ENCODE data around the gene SHC4.
"Not testable (repeated sequence)": the region's sequence is repeated elsewhere in the genome, so short reads cannot be mapped to it uniquely, and the experiment has no call there.

The SHC4 gene

DNA sequence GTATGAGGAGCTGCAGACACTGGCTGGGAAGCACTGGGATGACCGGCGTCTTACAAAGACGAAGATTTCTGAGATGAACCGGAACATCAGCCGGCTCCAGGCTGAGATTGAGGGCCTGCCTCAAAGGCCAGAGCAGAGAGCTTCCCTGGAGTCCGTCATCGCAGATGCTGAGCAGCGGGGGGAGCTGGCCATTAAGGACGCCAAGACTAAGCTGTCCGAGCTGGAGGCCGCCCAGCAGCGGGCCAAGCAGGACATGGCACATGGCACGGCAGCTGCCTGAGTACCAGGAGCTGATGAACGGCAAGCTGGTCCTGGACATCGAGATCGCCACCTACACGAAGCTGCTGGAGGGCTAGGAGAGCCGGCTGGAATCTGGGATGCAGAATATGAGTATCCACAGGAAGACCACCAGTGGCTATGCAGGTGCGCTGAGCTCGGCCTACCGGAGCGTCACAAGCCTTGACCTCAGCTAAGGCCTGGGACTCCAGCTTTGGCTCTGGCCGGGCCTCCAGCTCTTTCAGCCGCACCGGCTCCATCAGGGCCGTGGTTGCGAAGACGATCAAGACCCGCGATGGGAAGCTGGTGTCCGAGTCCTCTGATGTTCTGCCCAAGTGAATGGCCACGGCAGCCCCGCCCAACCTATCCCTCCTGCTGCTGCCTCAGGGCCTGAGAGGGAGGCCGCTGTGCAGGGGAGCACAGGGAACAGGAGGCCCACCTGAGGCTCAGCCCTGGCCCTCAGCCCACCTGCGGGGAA is 9.2 kb upstream of the SHC4 start:
- Histone ChIP-seq H2AFZ (ENCODE audit: low read depth, low read length, severe bottlenecking) (no peak overlapping the region), H3F3A (ENCODE audit: insufficient read depth) (no peaks in the 10 kb centered on the region), H3K27ac (ENCODE audit: low read depth, low read length) (no peak overlapping the region), H3K27me3 (ENCODE audit: low read length) (no peaks in the 10 kb centered on the region), H3K9me3 (ENCODE audit: insufficient read depth, low read length) (no peaks in the 10 kb centered on the region), H3K36me3 (ENCODE audit: low read length) (no peaks in the 10 kb centered on the region), H3K4me2 (ENCODE audit: low read depth, low read length, poor library complexity, severe bottlenecking) (no peak overlapping the region), H3K79me2 (ENCODE audit: insufficient read depth, low read length) (no peaks in the 10 kb centered on the region), H4K20me1 (ENCODE audit: low read depth, low read length) (no peaks in the 10 kb centered on the region), H3K9ac (ENCODE audit: low read length) (no peak overlapping the region), H3K9me2 (replicated peaks; ENCODE audit: insufficient read depth, low read length) (no peaks in the 10 kb centered on the region), H3K4me3 (ENCODE audit: insufficient read depth, low read length, poor library complexity, severe bottlenecking) (no peak overlapping the region)
- TF ChIP-seq, protein P1, sequence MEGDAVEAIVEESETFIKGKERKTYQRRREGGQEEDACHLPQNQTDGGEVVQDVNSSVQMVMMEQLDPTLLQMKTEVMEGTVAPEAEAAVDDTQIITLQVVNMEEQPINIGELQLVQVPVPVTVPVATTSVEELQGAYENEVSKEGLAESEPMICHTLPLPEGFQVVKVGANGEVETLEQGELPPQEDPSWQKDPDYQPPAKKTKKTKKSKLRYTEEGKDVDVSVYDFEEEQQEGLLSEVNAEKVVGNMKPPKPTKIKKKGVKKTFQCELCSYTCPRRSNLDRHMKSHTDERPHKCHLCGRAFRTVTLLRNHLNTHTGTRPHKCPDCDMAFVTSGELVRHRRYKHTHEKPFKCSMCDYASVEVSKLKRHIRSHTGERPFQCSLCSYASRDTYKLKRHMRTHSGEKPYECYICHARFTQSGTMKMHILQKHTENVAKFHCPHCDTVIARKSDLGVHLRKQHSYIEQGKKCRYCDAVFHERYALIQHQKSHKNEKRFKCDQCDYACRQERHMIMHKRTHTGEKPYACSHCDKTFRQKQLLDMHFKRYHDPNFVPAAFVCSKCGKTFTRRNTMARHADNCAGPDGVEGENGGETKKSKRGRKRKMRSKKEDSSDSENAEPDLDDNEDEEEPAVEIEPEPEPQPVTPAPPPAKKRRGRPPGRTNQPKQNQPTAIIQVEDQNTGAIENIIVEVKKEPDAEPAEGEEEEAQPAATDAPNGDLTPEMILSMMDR (IDR thresholded peaks at IDR 0.05; ENCODE audit: insufficient read depth, low read length, poor library complexity, severe bottlenecking), result no peak
- no peak for TF ChIP-seq EZH2phosphoT487 (conservative IDR thresholded peaks at IDR 0.05; ENCODE audit: low read length)

DNA sequence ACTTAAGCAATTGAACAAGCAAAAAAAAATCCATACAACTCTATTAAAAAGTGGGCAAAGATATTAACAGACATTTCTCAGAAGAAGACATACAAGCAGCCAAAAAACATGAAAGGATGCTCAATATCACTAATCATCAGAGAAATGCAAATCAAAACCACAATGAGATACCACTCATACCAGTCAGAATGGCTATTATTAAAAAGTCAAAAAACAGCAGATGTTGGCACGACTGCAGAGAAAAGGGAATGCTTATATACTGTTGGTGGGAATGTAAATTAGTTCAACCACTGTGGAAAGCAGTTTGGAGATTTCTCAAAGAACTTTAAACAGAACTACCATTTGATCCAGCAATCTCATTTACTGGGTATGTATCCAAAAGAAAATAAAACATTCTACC is 7.2 kb upstream of the SHC4 start:
- not testable (repeated sequence) for H2AFZ ChIP-seq (ENCODE audit: low read depth, low read length, severe bottlenecking); H3K4me3 ChIP-seq (ENCODE audit: insufficient read depth, low read length, poor library complexity, severe bottlenecking); H3K79me2 ChIP-seq (ENCODE audit: insufficient read depth, low read length); H3K4me2 ChIP-seq (ENCODE audit: low read depth, low read length, poor library complexity, severe bottlenecking); H3K9me2 ChIP-seq (replicated peaks; ENCODE audit: insufficient read depth, low read length); H4K20me1 ChIP-seq (ENCODE audit: low read depth, low read length); H3K36me3 ChIP-seq (ENCODE audit: low read length); H3K9ac ChIP-seq (ENCODE audit: low read length); H3F3A ChIP-seq (ENCODE audit: insufficient read depth); H3K9me3 ChIP-seq (ENCODE audit: insufficient read depth, low read length); H3K27ac ChIP-seq (ENCODE audit: low read depth, low read length); H3K27me3 ChIP-seq (ENCODE audit: low read length)

DNA sequence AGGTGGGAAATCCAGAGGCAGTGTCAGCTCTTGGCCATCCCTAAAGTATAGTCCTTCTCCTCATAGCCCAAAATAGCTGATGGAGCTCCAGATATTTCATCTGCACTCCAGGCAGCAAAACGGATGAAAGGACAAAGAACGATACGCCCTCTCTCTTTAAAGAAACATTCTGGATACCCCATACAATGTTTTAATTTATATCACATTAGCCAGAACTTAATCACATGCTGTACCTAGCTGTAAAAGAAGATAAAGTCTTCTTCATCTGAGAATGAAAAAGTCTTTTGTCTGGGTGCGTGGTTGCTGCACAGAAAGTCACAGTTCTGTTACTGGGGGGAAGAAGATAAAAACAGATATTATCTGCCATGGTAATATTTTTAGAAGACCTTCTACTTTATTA is 4.3 kb upstream of the SHC4 start:
- H3K36me3 ChIP-seq (ENCODE audit: low read length), result no peaks in the 10 kb centered on the region
- no peak overlapping the region for H2AFZ ChIP-seq (ENCODE audit: low read depth, low read length, severe bottlenecking)
- no peaks in the 10 kb centered on the region for H3K9me2 ChIP-seq (replicated peaks; ENCODE audit: insufficient read depth, low read length)
- TF ChIP-seq EZH2phosphoT487 (conservative IDR thresholded peaks at IDR 0.05; ENCODE audit: low read length), result no peak
- TF ChIP-seq, protein P1 (IDR thresholded peaks at IDR 0.05; ENCODE audit: insufficient read depth, low read length, poor library complexity, severe bottlenecking), result no peak
- no peak overlapping the region for H3K9ac ChIP-seq (ENCODE audit: low read length)
- no peaks in the 10 kb centered on the region for H3K79me2 ChIP-seq (ENCODE audit: insufficient read depth, low read length)
- no peaks in the 10 kb centered on the region for H3F3A ChIP-seq (ENCODE audit: insufficient read depth)
- no peaks in the 10 kb centered on the region for H3K27me3 ChIP-seq (ENCODE audit: low read length)
- H3K4me3 ChIP-seq (ENCODE audit: insufficient read depth, low read length, poor library complexity, severe bottlenecking), result no peak overlapping the region
- H3K4me2 ChIP-seq (ENCODE audit: low read depth, low read length, poor library complexity, severe bottlenecking), result no peak overlapping the region
- H3K9me3 ChIP-seq (ENCODE audit: insufficient read depth, low read length), result no peaks in the 10 kb centered on the region
- no peaks in the 10 kb centered on the region for H4K20me1 ChIP-seq (ENCODE audit: low read depth, low read length)
- no peak overlapping the region for H3K27ac ChIP-seq (ENCODE audit: low read depth, low read length)

DNA sequence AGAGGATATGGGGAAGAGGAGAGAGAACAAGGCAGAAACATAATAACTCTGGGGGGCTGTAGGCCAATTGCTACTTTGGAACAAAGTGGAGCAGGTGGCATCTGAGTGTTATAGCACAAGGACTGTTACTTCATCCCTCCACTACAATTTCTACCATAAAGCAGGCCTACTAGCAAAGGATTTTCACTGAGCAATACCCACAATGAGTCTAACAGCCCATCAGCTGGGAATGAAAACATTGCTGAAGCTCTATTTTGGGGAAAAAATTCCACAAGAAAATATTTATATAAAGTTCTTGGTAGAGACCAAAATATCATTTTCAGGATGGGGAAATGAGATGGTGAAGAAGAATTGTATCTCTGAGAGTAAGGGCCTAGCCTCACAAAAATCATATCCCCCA is 3.6 kb upstream of the SHC4 start:
- no peak overlapping the region for H3K27ac ChIP-seq (ENCODE audit: low read depth, low read length)
- no peaks in the 10 kb centered on the region for H3F3A ChIP-seq (ENCODE audit: insufficient read depth)
- no peak overlapping the region for H3K4me2 ChIP-seq (ENCODE audit: low read depth, low read length, poor library complexity, severe bottlenecking)
- no peaks in the 10 kb centered on the region for H3K79me2 ChIP-seq (ENCODE audit: insufficient read depth, low read length)
- H3K9me3 ChIP-seq (ENCODE audit: insufficient read depth, low read length), result no peaks in the 10 kb centered on the region
- no peaks in the 10 kb centered on the region for H3K36me3 ChIP-seq (ENCODE audit: low read length)
- H3K9me2 ChIP-seq (replicated peaks; ENCODE audit: insufficient read depth, low read length), result no peaks in the 10 kb centered on the region
- no peak overlapping the region for H3K4me3 ChIP-seq (ENCODE audit: insufficient read depth, low read length, poor library complexity, severe bottlenecking)
- no peaks in the 10 kb centered on the region for H4K20me1 ChIP-seq (ENCODE audit: low read depth, low read length)
- H2AFZ ChIP-seq (ENCODE audit: low read depth, low read length, severe bottlenecking), result no peak overlapping the region
- no peak overlapping the region for H3K9ac ChIP-seq (ENCODE audit: low read length)
- no peaks in the 10 kb centered on the region for H3K27me3 ChIP-seq (ENCODE audit: low read length)
- TF ChIP-seq, protein P1 (IDR thresholded peaks at IDR 0.05; ENCODE audit: insufficient read depth, low read length, poor library complexity, severe bottlenecking), result no peak
- TF ChIP-seq EZH2phosphoT487 (conservative IDR thresholded peaks at IDR 0.05; ENCODE audit: low read length), result no peak

Measured in SU-DHL-6 (cell line).